Loucy (cell line): ENCODE data around the gene MTHFR.

Source experiments
- H2AFZ ChIP-seq: fragments of 200-600 bp; sonication (generic); 2 replicates; pipeline ENCODE4 v1.6.0; 2016; ENCODE audit warnings: antibody characterized with exemption, mild to moderate bottlenecking, low read length, moderate library complexity
- H3F3A ChIP-seq: fragments of 200-600 bp; 2 replicates; pipeline ENCODE4 v1.6.0; 2016; ENCODE audit warnings: antibody characterized with exemption, low read depth, mild to moderate bottlenecking
- H3K27me3 ChIP-seq: fragments of 200-600 bp; sonication (generic); 2 replicates; pipeline ENCODE4 v1.6.1; 2014; ENCODE audit warnings: low read length, mild to moderate bottlenecking; ENCODE audit not compliant: insufficient read depth, poor library complexity, severe bottlenecking
- H3K36me3 ChIP-seq: fragments of 200-600 bp; sonication (generic); 2 replicates; pipeline ENCODE4 v1.6.1; 2016; ENCODE audit warnings: low read length; ENCODE audit not compliant: insufficient read depth
- H3K4me1 ChIP-seq: fragments of 200-600 bp; sonication (generic); 2 replicates; pipeline ENCODE4 v1.5.1; 2014; ENCODE audit warnings: low read length, mild to moderate bottlenecking; ENCODE audit not compliant: insufficient read depth, poor library complexity, severe bottlenecking
- H3K4me2 ChIP-seq: fragments of 200-600 bp; sonication (generic); 2 replicates; pipeline ENCODE4 v1.6.0; 2014; ENCODE audit warnings: antibody characterized with exemption, low read length, low read depth, mild to moderate bottlenecking; ENCODE audit not compliant: poor library complexity, severe bottlenecking
- H3K4me3 ChIP-seq: fragments of 200-600 bp; sonication (generic); 2 replicates; pipeline ENCODE4 v1.5.1; 2014; ENCODE audit warnings: low read length, mild to moderate bottlenecking, mixed read lengths; ENCODE audit not compliant: poor library complexity, severe bottlenecking
- H3K79me2 ChIP-seq: fragments of 200-600 bp; sonication (generic); 2 replicates; pipeline ENCODE4 v1.6.1; 2014; ENCODE audit warnings: low read length; ENCODE audit not compliant: insufficient read depth
- H3K9ac ChIP-seq: fragments of 200-600 bp; sonication (generic); 2 replicates; pipeline ENCODE4 v1.6.0; 2014; ENCODE audit warnings: mild to moderate bottlenecking, low read depth, low read length, moderate library complexity; ENCODE audit not compliant: poor library complexity, severe bottlenecking
- H3K9me2 ChIP-seq: fragments of 200-600 bp; sonication (generic); replicated peaks from 2 replicates; pipeline ENCODE4 v1.6.1; 2016; ENCODE audit warnings: low read depth, low read length, mixed read lengths
- H3K9me3 ChIP-seq: fragments of 200-600 bp; sonication (generic); 2 replicates; pipeline ENCODE4 v1.6.1; 2014; ENCODE audit warnings: mild to moderate bottlenecking, antibody characterized with exemption, low read length, low read depth; ENCODE audit not compliant: insufficient read depth
- H4K20me1 ChIP-seq: fragments of 200-600 bp; sonication (generic); 2 replicates; pipeline ENCODE4 v1.6.0; 2014; ENCODE audit warnings: antibody characterized with exemption, low read length, mild to moderate bottlenecking; ENCODE audit not compliant: insufficient read depth, poor library complexity, severe bottlenecking
- CTCF ChIP-seq: fragments of 200-600 bp; sonication (generic); conservative IDR thresholded peaks from 2 replicates; pipeline ENCODE4 v1.5.1; 2014; ENCODE audit warnings: mild to moderate bottlenecking, antibody characterized with exemption, low read length
- EZH2phosphoT487 ChIP-seq: fragments of 200-600 bp; IDR thresholded peaks from 2 replicates; pipeline ENCODE4 v1.6.1; 2018; ENCODE audit warnings: antibody characterized with exemption, mild to moderate bottlenecking, moderate library complexity, borderline replicate concordance

MTHFR gene

GRCh38 chr1:11793819-11794218 lies 11.9 kb downstream of the MTHFR start:
- no peaks in the 10 kb centered on the region for H3K9me2 ChIP-seq
- H3K4me3 ChIP-seq = no peak overlapping the region
- H3K9me3 ChIP-seq = no peaks in the 10 kb centered on the region
- H3F3A ChIP-seq = no peaks in the 10 kb centered on the region
- 0 out of 2 replicates have a peak, but pooled peaks cover 3% of the 10 kb centered on the region for H3K36me3 ChIP-seq
- no peaks in the 10 kb centered on the region for H4K20me1 ChIP-seq
- no peak overlapping the region for H2AFZ ChIP-seq
- H3K79me2 ChIP-seq = no peaks in the 10 kb centered on the region
- H3K27me3 ChIP-seq = no peaks in the 10 kb centered on the region
- H3K4me1 ChIP-seq = no peaks in the 10 kb centered on the region
- H3K4me2 ChIP-seq = no peak overlapping the region
- TF ChIP-seq CTCF = no peak
- no peak for TF ChIP-seq EZH2phosphoT487
- no peak overlapping the region for H3K9ac ChIP-seq

GRCh38 chr1:11792106-11792505 lies 13.7 kb downstream of the MTHFR start:
- Histone ChIP-seq H2AFZ (no peak overlapping the region), H3K4me3 (no peak overlapping the region), H3K27me3 (no peaks in the 10 kb centered on the region), H3K4me2 (no peak overlapping the region), H3K9ac (no peak overlapping the region), H3K9me2 (no peaks in the 10 kb centered on the region), H3K4me1 (no peaks in the 10 kb centered on the region), H3K9me3 (no peaks in the 10 kb centered on the region), H3K79me2 (no peaks in the 10 kb centered on the region), H3K36me3 (0 out of 2 replicates have a peak, but pooled peaks cover 3% of the 10 kb centered on the region), H4K20me1 (no peaks in the 10 kb centered on the region), H3F3A (no peaks in the 10 kb centered on the region)
- TF ChIP-seq EZH2phosphoT487 (no peak), CTCF (no peak)

GRCh38 chr1:11790880-11791715 lies 14.7 kb downstream of the MTHFR start:
- Histone ChIP-seq H3K36me3 (0 out of 2 replicates have a peak, but pooled peaks cover 3% of the 10 kb centered on the region), H3K4me1 (no peaks in the 10 kb centered on the region), H3K9me3 (no peaks in the 10 kb centered on the region), H3K27me3 (no peaks in the 10 kb centered on the region), H3K9me2 (no peaks in the 10 kb centered on the region), H3K9ac (no peak overlapping the region), H3K79me2 (no peaks in the 10 kb centered on the region), H3K4me2 (no peak overlapping the region), H3K4me3 (no peak overlapping the region), H4K20me1 (no peaks in the 10 kb centered on the region), H2AFZ (no peak overlapping the region), H3F3A (no peaks in the 10 kb centered on the region)
- no peak for TF ChIP-seq EZH2phosphoT487
- no peak for TF ChIP-seq CTCF
